ENCODE data around the gene NR3C2. TPM values are rescaled to one million over a fixed set of nuclear protein-coding genes. Genes with fewer than 3 reads are reported as not detected.

Gene NR3C2
- total and polyA plus RNA-seq, 2 experiments from 2014 or later, result 1.2 to 3.0 TPM

DNA sequence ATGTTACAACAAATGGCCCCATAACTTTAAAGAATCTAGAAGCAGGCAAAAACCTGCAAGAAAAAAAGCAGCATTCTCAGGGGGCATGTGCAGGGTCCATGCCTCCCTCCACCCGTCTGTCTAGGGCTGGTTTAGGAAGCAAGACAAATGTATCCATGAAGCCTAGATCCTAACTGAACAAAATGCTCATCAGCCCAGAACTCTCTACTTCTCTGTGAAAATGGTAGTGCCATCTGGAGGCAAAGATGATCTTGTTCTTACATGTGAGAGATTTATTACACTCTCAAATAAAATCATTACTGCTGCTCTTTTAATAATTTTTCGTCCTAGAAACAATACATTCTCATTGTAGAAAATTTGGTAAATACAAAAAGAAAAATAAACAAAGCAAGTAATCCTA lies 26.7 kb downstream of the NR3C2 start:
- no peaks in the 10 kb centered on the region for H3K36me3 Mint-ChIP-seq (ENCODE audit: low read depth)
- Histone ChIP-seq H2AFZ (no peak overlapping the region), H4K20me1 (replicated peaks; ENCODE audit: insufficient read depth) (no peaks in the 10 kb centered on the region), H3K79me2 (replicated peaks; ENCODE audit: insufficient read depth) (no peaks in the 10 kb centered on the region), H3F3A (replicated peaks; ENCODE audit: low read depth) (no peaks in the 10 kb centered on the region), H3K9me2 (ENCODE audit: insufficient read depth) (no peaks in the 10 kb centered on the region), H3K4me2 (no peak overlapping the region), H3K27ac (ENCODE audit: low read depth) (no peak overlapping the region), H3K27me3 (ENCODE audit: insufficient read depth) (no peaks in the 10 kb centered on the region), H3K4me3 (no peak overlapping the region), H3K36me3 (ENCODE audit: insufficient read depth) (no peaks in the 10 kb centered on the region), H3K4me1 (ENCODE audit: insufficient read depth) (peaks cover 3% of the 10 kb centered on the region; the same call in 1 of the 2 replicates)
- TF ChIP-seq EZH2 (IDR thresholded peaks at IDR 0.05; ENCODE audit: low read depth, unreplicated experiment) (no peak), CREB1 (CRISPR knock-in tag; IDR thresholded peaks at IDR 0.05; ENCODE audit: low read depth) (no peak)
- TF ChIP-seq, protein P1, sequence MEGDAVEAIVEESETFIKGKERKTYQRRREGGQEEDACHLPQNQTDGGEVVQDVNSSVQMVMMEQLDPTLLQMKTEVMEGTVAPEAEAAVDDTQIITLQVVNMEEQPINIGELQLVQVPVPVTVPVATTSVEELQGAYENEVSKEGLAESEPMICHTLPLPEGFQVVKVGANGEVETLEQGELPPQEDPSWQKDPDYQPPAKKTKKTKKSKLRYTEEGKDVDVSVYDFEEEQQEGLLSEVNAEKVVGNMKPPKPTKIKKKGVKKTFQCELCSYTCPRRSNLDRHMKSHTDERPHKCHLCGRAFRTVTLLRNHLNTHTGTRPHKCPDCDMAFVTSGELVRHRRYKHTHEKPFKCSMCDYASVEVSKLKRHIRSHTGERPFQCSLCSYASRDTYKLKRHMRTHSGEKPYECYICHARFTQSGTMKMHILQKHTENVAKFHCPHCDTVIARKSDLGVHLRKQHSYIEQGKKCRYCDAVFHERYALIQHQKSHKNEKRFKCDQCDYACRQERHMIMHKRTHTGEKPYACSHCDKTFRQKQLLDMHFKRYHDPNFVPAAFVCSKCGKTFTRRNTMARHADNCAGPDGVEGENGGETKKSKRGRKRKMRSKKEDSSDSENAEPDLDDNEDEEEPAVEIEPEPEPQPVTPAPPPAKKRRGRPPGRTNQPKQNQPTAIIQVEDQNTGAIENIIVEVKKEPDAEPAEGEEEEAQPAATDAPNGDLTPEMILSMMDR (conservative IDR thresholded peaks at IDR 0.05; ENCODE audit: low read depth in 2 of 2), result peak in 1 of 2 experiments; percentile 47; a peak in 2 of 4 replicates
- no peak for DNase-seq (ENCODE audit: low spot score)
- no peaks in the 10 kb centered on the region; the same call in 2 of the 3 replicates for H3K9me3 Mint-ChIP-seq
- no peak overlapping the region for H3K27ac Mint-ChIP-seq
- H3K4me1 Mint-ChIP-seq, result peaks cover 11% of the 10 kb centered on the region; the same call in 2 of the 3 replicates
- no peak; the same call in 2 of the 3 replicates for ATAC-seq
- H3K27me3 Mint-ChIP-seq (ENCODE audit: insufficient read depth, low read depth, poor library complexity), result no peaks in the 10 kb centered on the region
- no peak overlapping the region for H3K4me3 Mint-ChIP-seq

DNA sequence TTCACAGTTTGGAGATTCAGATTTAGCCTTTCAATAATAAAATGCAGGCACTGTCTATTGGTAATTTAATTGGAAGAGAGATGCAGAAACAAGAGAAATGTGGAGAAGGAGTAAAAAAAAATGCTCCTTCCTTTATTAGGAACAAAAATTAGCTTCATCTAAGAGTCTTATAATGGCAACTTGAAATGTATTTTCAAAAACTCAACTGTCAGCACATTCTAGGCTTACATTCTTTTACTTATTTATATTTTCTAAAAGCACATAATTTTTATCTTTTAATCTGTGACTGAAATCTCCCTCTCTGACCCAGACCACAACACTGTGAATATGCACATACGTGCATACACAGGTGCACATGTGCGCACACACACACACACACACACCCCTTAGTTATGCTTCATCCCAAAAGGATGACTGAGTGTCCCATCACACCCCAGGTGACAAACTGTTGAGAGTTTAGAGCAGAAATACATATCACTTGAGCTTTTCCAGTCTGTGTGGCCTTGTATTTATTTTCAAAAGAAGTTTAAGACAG lies 29.7 kb downstream of the NR3C2 start:
- ATAC-seq (no peak), DNase-seq (ENCODE audit: low spot score) (no peak)
- Histone ChIP-seq H3K4me1 (ENCODE audit: insufficient read depth) (peaks cover 20% of the 10 kb centered on the region), H3K27ac (ENCODE audit: low read depth) (no peak overlapping the region), H3K36me3 (ENCODE audit: insufficient read depth) (no peaks in the 10 kb centered on the region), H2AFZ (no peak overlapping the region), H3K27me3 (ENCODE audit: insufficient read depth) (no peaks in the 10 kb centered on the region), H3K9me2 (ENCODE audit: insufficient read depth) (no peaks in the 10 kb centered on the region), H3K79me2 (replicated peaks; ENCODE audit: insufficient read depth) (no peaks in the 10 kb centered on the region), H3K4me3 (no peak overlapping the region), H3F3A (replicated peaks; ENCODE audit: low read depth) (no peaks in the 10 kb centered on the region), H4K20me1 (replicated peaks; ENCODE audit: insufficient read depth) (no peaks in the 10 kb centered on the region), H3K4me2 (no peak overlapping the region)
- Mint-ChIP-seq H3K4me1 (peaks cover 23% of the 10 kb centered on the region; the same call in 2 of the 3 replicates), H3K4me3 (no peak overlapping the region), H3K9me3 (no peaks in the 10 kb centered on the region), H3K27ac (no peak overlapping the region), H3K36me3 (ENCODE audit: low read depth) (no peaks in the 10 kb centered on the region), H3K27me3 (ENCODE audit: insufficient read depth, low read depth, poor library complexity) (no peaks in the 10 kb centered on the region)
- TF ChIP-seq, protein P2, sequence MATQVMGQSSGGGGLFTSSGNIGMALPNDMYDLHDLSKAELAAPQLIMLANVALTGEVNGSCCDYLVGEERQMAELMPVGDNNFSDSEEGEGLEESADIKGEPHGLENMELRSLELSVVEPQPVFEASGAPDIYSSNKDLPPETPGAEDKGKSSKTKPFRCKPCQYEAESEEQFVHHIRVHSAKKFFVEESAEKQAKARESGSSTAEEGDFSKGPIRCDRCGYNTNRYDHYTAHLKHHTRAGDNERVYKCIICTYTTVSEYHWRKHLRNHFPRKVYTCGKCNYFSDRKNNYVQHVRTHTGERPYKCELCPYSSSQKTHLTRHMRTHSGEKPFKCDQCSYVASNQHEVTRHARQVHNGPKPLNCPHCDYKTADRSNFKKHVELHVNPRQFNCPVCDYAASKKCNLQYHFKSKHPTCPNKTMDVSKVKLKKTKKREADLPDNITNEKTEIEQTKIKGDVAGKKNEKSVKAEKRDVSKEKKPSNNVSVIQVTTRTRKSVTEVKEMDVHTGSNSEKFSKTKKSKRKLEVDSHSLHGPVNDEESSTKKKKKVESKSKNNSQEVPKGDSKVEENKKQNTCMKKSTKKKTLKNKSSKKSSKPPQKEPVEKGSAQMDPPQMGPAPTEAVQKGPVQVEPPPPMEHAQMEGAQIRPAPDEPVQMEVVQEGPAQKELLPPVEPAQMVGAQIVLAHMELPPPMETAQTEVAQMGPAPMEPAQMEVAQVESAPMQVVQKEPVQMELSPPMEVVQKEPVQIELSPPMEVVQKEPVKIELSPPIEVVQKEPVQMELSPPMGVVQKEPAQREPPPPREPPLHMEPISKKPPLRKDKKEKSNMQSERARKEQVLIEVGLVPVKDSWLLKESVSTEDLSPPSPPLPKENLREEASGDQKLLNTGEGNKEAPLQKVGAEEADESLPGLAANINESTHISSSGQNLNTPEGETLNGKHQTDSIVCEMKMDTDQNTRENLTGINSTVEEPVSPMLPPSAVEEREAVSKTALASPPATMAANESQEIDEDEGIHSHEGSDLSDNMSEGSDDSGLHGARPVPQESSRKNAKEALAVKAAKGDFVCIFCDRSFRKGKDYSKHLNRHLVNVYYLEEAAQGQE (IDR thresholded peaks at IDR 0.05; ENCODE audit: unreplicated experiment), result no peak
- TF ChIP-seq EZH2 (IDR thresholded peaks at IDR 0.05; ENCODE audit: low read depth, unreplicated experiment) (no peak), STAT1 (IDR thresholded peaks at IDR 0.05; ENCODE audit: unreplicated experiment) (no peak), CREB1 (CRISPR knock-in tag; IDR thresholded peaks at IDR 0.05; ENCODE audit: low read depth) (no peak), NANOG (IDR thresholded peaks at IDR 0.05; ENCODE audit: borderline replicate concordance) (no peak), ZNF114 (CRISPR knock-in tag; IDR thresholded peaks at IDR 0.05) (no peak), POLR2AphosphoS5 (IDR thresholded peaks at IDR 0.05; ENCODE audit: low read depth) (no peak), JUNB (IDR thresholded peaks at IDR 0.05; ENCODE audit: unreplicated experiment) (no peak)
- TF ChIP-seq, protein P3, sequence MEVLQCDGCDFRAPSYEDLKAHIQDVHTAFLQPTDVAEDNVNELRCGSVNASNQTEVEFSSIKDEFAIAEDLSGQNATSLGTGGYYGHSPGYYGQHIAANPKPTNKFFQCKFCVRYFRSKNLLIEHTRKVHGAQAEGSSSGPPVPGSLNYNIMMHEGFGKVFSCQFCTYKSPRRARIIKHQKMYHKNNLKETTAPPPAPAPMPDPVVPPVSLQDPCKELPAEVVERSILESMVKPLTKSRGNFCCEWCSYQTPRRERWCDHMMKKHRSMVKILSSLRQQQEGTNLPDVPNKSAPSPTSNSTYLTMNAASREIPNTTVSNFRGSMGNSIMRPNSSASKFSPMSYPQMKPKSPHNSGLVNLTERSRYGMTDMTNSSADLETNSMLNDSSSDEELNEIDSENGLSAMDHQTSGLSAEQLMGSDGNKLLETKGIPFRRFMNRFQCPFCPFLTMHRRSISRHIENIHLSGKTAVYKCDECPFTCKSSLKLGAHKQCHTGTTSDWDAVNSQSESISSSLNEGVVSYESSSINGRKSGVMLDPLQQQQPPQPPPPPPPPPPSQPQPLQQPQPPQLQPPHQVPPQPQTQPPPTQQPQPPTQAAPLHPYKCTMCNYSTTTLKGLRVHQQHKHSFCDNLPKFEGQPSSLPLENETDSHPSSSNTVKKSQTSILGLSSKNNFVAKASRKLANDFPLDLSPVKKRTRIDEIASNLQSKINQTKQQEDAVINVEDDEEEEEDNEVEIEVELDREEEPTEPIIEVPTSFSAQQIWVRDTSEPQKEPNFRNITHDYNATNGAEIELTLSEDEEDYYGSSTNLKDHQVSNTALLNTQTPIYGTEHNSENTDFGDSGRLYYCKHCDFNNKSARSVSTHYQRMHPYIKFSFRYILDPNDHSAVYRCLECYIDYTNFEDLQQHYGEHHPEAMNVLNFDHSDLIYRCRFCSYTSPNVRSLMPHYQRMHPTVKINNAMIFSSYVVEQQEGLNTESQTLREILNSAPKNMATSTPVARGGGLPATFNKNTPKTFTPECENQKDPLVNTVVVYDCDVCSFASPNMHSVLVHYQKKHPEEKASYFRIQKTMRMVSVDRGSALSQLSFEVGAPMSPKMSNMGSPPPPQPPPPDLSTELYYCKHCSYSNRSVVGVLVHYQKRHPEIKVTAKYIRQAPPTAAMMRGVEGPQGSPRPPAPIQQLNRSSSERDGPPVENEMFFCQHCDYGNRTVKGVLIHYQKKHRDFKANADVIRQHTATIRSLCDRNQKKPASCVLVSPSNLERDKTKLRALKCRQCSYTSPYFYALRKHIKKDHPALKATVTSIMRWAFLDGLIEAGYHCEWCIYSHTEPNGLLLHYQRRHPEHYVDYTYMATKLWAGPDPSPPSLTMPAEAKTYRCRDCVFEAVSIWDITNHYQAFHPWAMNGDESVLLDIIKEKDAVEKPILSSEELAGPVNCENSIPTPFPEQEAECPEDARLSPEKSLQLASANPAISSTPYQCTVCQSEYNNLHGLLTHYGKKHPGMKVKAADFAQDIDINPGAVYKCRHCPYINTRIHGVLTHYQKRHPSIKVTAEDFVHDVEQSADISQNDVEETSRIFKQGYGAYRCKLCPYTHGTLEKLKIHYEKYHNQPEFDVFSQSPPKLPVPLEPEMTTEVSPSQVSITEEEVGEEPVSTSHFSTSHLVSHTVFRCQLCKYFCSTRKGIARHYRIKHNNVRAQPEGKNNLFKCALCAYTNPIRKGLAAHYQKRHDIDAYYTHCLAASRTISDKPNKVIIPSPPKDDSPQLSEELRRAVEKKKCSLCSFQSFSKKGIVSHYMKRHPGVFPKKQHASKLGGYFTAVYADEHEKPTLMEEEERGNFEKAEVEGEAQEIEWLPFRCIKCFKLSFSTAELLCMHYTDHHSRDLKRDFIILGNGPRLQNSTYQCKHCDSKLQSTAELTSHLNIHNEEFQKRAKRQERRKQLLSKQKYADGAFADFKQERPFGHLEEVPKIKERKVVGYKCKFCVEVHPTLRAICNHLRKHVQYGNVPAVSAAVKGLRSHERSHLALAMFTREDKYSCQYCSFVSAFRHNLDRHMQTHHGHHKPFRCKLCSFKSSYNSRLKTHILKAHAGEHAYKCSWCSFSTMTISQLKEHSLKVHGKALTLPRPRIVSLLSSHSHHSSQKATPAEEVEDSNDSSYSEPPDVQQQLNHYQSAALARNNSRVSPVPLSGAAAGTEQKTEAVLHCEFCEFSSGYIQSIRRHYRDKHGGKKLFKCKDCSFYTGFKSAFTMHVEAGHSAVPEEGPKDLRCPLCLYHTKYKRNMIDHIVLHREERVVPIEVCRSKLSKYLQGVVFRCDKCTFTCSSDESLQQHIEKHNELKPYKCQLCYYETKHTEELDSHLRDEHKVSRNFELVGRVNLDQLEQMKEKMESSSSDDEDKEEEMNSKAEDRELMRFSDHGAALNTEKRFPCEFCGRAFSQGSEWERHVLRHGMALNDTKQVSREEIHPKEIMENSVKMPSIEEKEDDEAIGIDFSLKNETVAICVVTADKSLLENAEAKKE (CRISPR knock-in tag; IDR thresholded peaks at IDR 0.05), result no peak
